GM19238 (cell line): ENCODE results near the gene TNFAIP1.
"Not testable (repeated sequence)": the region's sequence is repeated elsewhere in the genome, so short reads cannot be mapped to it uniquely, and the experiment has no call there.

Source experiments
- DNase-seq: peaks from one replicate; pipeline ENCODE4 v3.0.0; 2011; ENCODE audit warnings: low spot score; ENCODE audit not compliant: insufficient read length

The TNFAIP1 gene

GRCh38 chr17:28335201-28335958 lies at the start of gene TNFAIP1, which contains the start of gene IFT20:
Gene TNFAIP1, plus strand, starts transcription at chr17:28335761. Its CDS starts 3,761 bp downstream, at chr17:28339522.
Gene IFT20, minus strand, starts transcription at chr17:28335472. Its CDS starts 3,487 bp downstream, at chr17:28331985.
- peak; percentile 97 for DNase-seq

GRCh38 chr17:28285965-28286364 lies 49.6 kb upstream of the TNFAIP1 start:
- no peak for DNase-seq

GRCh38 chr17:28290703-28291102 lies 44.9 kb upstream of the TNFAIP1 start:
- DNase-seq = no peak

DNA sequence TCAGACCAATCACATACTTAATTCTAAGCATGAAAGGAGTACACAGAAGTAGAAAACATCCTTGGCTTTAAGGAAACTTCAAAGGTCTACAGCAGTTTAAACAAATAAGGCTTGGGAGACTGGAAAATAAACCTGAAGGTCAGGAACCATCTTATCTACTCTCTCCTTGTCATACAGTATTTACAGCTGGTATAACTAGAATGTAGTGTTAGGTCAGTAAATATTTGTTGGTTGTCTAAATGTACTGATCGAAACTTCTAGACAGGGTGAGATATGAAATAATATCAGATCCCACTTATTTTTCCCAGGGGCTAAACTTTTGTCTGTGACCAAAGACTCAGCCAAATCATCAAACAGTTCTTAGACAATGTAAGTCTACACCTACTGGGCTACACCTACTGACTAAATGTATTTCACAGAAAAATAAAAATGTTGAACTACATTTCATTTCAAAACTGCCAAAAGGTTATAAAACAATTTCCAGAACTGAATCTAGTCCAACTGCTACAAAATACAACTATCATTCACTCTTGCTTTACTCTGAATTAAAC lies 43.7 kb upstream of the TNFAIP1 start:
- no peak for DNase-seq

DNA sequence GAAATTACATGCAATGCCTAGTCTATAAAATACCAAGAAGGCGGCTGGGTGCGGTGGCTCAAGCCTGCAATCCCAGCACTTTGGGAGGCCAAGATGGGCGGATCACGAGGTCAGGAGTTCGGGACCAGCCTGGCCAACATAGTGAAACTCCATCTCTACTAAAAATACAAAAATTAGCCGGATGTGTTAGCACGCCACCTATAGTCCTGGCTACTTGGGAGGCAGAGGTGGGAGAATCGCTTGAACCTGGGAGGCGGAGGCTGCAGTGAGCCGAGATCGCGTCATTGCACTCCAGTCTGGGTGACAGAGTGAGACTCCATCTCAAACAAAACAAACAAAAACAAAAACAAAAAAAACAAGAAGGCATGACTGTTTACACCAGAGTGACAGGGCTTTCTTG lies 42.7 kb upstream of the TNFAIP1 start:
- not testable (repeated sequence) for DNase-seq

DNA sequence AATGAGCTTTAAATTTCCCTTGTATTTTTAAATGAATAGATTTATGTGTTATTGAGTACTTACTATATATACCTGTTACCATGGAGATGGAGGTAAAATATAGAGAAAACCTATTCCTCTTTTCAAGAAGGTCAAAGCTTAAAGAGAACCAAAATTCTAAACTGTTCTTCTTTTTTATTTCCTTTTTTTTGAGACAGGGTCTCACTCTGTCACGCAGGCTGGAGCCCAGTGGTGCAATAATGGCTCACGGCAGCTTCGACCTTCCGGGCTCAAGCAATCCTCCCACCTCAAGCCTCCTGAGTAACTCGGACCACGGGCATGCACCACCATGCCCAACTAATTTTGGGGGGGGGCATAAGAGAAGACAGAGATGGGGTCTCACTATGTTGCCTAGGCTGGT lies 41.6 kb upstream of the TNFAIP1 start:
- DNase-seq = no peak

- no peak for DNase-seq
Observed at GRCh38 chr17:28295677-28296578, 39.6 kb upstream of the TNFAIP1 start.

GRCh38 chr17:28298449-28298848 lies 37.1 kb upstream of the TNFAIP1 start:
- DNase-seq = no peak

DNA sequence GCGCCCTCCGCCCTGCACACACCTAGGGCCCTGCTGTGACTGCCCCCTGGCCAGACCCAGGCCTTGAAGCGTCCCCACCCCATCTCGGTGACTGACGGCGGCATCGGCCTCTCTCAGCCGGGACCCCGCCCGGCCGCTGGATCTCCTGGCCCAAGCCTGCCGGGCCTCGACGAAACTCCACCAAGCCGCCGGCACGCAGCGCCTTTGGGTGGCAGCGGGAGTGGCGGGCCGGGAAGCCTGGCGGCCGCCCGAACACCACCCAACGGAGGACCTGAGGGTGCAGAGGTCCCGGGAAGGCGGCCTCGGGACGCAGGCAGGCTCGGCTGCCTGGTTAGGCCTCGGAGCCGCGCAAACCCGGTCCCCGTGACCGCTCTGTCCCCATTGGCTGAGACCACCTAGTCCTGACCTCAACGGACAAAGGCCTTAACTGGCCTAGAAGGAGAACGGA lies 28.6 kb upstream of the TNFAIP1 start:
- DNase-seq = no peak

GRCh38 chr17:28313841-28314240 lies 21.7 kb upstream of the TNFAIP1 start:
- no peak for DNase-seq

- no peak for DNase-seq
Observed at GRCh38 chr17:28315846-28316705, 19.5 kb upstream of the TNFAIP1 start.

DNA sequence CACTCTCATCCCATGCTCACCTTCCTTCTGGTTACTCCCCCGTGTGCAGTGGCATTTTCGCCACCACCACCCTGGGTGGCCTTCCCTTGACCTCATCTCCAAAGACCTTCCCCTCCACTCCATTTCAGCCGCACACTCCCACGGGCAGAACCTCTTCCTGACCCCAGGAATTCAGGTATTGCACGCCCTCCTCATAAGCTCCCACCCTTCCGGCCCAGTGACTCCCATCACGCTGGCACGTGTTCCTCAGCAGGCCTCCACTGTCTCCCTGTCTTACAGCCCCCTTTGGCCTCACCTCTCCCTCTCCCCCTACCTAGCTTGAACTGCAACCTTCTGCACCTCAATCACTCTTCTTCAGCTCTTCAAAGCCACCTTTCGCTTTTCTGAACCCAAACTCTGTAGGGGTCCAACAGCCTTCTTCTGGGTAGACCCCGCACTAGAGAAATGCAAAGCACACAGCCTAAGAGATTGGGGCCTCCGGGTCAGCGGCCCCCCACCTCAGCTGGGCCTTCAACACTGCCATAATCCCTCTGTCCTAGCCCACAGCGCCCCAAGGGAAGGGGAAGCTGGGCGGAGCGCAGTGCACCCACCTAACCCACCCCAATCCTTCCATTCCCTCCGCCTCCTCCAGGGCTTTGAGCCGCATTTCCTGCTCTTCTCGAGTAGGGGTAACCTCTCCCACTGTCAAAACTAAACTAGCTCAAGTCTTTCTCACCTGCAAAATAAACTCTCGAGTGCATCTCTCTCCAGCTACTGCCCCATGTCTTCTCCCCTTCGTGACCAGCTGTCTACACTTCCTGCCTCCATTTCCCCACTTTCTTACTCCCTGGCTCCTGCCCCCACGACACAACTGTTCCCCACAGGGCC lies 18.2 kb upstream of the TNFAIP1 start:
- DNase-seq = no peak

DNA sequence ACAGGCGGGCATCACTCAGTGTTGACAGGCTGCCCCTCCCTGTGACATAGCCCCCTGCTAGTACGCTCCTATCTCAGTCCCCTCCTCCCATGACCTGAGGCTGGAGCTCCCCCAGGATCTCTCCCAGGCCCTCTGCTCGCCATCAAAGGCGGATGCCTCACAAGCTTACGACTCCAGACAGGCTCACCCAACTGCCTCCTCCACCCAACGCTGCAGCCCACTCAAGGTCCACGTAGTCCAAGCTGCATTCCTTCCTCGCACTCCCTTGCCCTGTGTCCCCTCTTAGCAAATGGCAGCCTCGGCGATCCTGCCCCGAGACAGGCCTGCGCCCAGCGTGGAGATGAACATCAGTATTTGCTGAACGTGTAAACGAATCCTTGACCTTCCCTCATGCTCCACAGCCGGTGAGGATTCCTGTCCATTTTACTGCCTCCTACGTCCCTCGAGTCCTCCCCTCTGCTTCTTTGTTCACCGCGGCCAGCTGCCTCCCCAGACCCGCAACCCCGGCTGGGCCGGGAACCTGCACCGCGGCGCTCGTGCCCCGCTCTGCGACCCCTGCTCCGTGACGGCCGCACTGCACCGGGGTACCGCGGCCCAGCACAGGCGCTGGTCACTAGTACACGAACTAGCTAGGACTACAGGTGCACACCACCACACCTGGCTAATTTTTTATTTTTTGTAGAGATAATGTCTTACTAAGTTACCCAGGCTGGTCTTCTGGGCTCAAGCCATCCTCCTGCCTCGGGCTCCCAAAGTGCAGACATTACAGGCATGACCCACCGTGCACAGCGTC lies 17.4 kb upstream of the TNFAIP1 start:
- DNase-seq = no peak

GRCh38 chr17:28318759-28319597 lies 16.6 kb upstream of the TNFAIP1 start, which contains the start of gene TMEM97:
Gene TMEM97, plus strand, starts transcription at chr17:28319200. Its CDS starts 40 bp downstream, at chr17:28319240.
- peak; percentile 91 for DNase-seq

DNA sequence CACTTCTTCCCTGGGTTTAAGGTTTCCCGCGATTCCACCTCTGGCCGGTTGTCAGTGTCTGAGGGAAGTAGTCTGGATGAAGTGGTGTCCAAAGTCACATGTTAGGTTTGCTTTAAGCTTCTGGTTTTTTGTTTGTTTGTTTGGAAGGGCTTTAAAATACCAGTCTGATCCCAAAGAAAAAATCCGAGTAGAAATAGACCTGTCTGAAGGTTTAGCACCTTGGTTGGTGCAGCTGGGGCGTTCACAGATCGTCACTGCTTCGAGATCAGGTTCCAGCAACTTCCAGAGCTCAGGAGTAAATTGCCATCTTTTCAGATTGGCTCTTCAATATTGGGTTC lies 16.0 kb upstream of the TNFAIP1 start:
- no peak for DNase-seq

- DNase-seq = no peak
Observed at GRCh38 chr17:28320215-28321061, 15.1 kb upstream of the TNFAIP1 start.

DNA sequence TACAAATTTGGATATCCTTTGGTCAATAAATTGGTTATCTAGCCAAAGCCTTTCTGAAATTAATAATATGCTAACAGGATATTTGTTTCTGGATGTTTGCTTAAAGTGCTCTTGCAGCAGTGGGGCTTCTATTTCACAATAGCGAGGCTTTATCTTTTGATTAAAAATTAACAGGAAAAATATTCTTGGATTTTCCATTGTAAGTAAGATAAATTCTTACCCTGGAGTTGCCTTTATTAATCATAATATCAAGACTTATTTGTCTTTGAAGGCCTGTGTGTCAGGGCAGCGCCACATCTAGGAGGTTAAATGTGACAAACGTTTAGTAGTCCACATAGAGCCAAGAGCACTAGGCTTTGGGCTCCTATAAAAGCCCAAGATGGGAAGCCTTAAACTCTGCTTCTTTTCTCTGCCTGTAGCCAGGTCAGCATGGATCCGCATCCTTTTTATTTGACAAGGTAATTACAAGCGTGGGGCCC lies 11.3 kb upstream of the TNFAIP1 start:
- DNase-seq = no peak
